HCT116 (cell line): ENCODE measurements around the gene USP16. TPM values are rescaled to one million over a fixed set of nuclear protein-coding genes. Genes with fewer than 3 reads are reported as not detected.
"Not testable (repeated sequence)": the region's sequence is repeated elsewhere in the genome, so short reads cannot be mapped to it uniquely, and the experiment has no call there.

Experiments used
- ATAC-seq: fragments of 200-7000 bp; cut with Tn5 transposase; 2 replicates; pipeline ENCODE4 v1.9.1; 2020; ENCODE audit warnings: mild to moderate bottlenecking, moderate library complexity
- BruUV-seq: library from RNA; stranded (reverse); fragments of 400-500 nt; replicated peaks from 2 replicates; lab custom pipeline; 2021; lab: Mats Ljungman, UMichigan
- CTCF ChIA-PET: fragments of 300-600 bp; sonication (Branson Sonifier 250); formaldehyde crosslinking; loops from one replicate; lab custom pipeline; 2021; ENCODE audit warnings: antibody characterized with exemption; lab: Charles Lee
- POLR2A ChIA-PET: fragments of 300-600, 350-600 bp; sonication (Branson Sonifier 250); formaldehyde crosslinking; loops from one replicate; lab custom pipeline; 2021; ENCODE audit warnings: antibody characterized with exemption; lab: Charles Lee
- RAD21 ChIA-PET, 2 experiments: fragments of 300-600 bp; sonication (Branson Sonifier 250); formaldehyde crosslinking; loops; one replicate each; lab custom pipeline; 2023; ENCODE audit warnings: low total read pairs in 2 of 2; ENCODE audit not compliant: uncharacterized antibody in 2 of 2, unreplicated experiment in 2 of 2, low non-redundant PET in 1 of 2; lab: Charles Lee
- DNase-seq: peaks from one replicate; pipeline ENCODE4 v3.0.0-alpha.2; 2010; ENCODE audit warnings: low read depth, low spot score
- H2AFZ ChIP-seq: fragments of 200-600 bp; shearing (Covaris generic), sonication (generic); 2 replicates; pipeline ENCODE4 v1.6.1; 2017; ENCODE audit warnings: low read depth, mixed run types, mixed read lengths, antibody characterized with exemption, low read length; ENCODE audit not compliant: poor library complexity, severe bottlenecking
- H3K27ac ChIP-seq: 2 replicates; pipeline ENCODE4 v1.5.1; 2012; ENCODE audit warnings: low read depth, low read length
- H3K27me3 ChIP-seq: fragments of 200-600 bp; sonication (generic); 2 replicates; pipeline ENCODE4 v1.6.1; 2016; ENCODE audit warnings: mixed run types, low read length, mixed read lengths; ENCODE audit not compliant: insufficient read depth
- H3K36me3 ChIP-seq, 2 experiments: fragments of 200-500 bp in 1 of 2; fragments of 200-600 bp in 1 of 2; sonication (Bioruptor generic) in 1 of 2; sonication (generic) in 1 of 2; 2 replicates each; pipeline versions ENCODE4 v1.5.1 to v1.6.1; 2014 to 2016; ENCODE audit warnings: low read length in 2 of 2, inconsistent platforms in 1 of 2, mixed read lengths in 1 of 2, mixed run types in 1 of 2; ENCODE audit not compliant: insufficient read depth in 2 of 2, control insufficient read depth in 1 of 2
- H3K4me1 ChIP-seq, 2 experiments: fragments of 200-600 bp in 1 of 2; sonication (generic) in 1 of 2; 2 replicates each; pipeline versions ENCODE4 v1.5.1 to v1.6.1; 2012 to 2017; ENCODE audit warnings: low read length in 2 of 2, inconsistent platforms in 1 of 2, mild to moderate bottlenecking in 1 of 2, mixed read lengths in 1 of 2, mixed run types in 1 of 2, moderate library complexity in 1 of 2; ENCODE audit not compliant: insufficient read depth in 2 of 2, control insufficient read depth in 1 of 2
- H3K4me2 ChIP-seq: fragments of 200-600 bp; sonication (generic); 2 replicates; pipeline ENCODE4 v1.6.1; 2017; ENCODE audit warnings: mixed run types, low read length, mixed read lengths
- H3K4me3 ChIP-seq, 2 experiments: fragments of 200-600 bp in 1 of 2; sonication (generic) in 1 of 2; replicated peaks in 1 of 2; 2 replicates each; pipeline ENCODE4 v1.5.1; 2011 to 2016; ENCODE audit warnings: low read length in 2 of 2, control low read depth in 1 of 2, low read depth in 1 of 2, mild to moderate bottlenecking in 1 of 2, mixed read lengths in 1 of 2, mixed run types in 1 of 2
- H3K79me2 ChIP-seq: fragments of 200-600 bp; sonication (generic); 2 replicates; pipeline ENCODE4 v1.6.1; 2017; ENCODE audit warnings: mild to moderate bottlenecking, mixed run types, low read length, moderate library complexity, mixed read lengths; ENCODE audit not compliant: insufficient read depth
- H3K9ac ChIP-seq: fragments of 200-600 bp; sonication (generic); 2 replicates; pipeline ENCODE4 v1.6.1; 2016; ENCODE audit warnings: low read length, mixed read lengths
- H3K9me2 ChIP-seq: fragments of 200-600 bp; sonication (generic), shearing (Covaris generic); 2 replicates; pipeline ENCODE4 v1.6.1; 2017; ENCODE audit warnings: mixed run types, mild to moderate bottlenecking, moderate library complexity; ENCODE audit not compliant: insufficient read depth
- H3K9me3 ChIP-seq, 2 experiments: fragments of 200-500 bp in 1 of 2; fragments of 200-600 bp in 1 of 2; sonication (Bioruptor generic) in 1 of 2; sonication (generic) in 1 of 2; 2 replicates each; pipeline ENCODE4 v1.6.1; 2014 to 2017; ENCODE audit warnings: low read length in 2 of 2, mixed read lengths in 2 of 2, inconsistent platforms in 1 of 2, low read depth in 1 of 2, mild to moderate bottlenecking in 1 of 2, mixed run types in 1 of 2, moderate library complexity in 1 of 2; ENCODE audit not compliant: control insufficient read depth in 1 of 2, insufficient read depth in 1 of 2
- H4K20me1 ChIP-seq: fragments of 200-600 bp; sonication (generic), shearing (Covaris generic); 2 replicates; pipeline ENCODE4 v1.6.1; 2017; ENCODE audit warnings: mixed run types, mild to moderate bottlenecking, moderate library complexity; ENCODE audit not compliant: insufficient read depth
- EZH2phosphoT487 ChIP-seq: fragments of 200-600 bp; IDR thresholded peaks from 2 replicates; pipeline ENCODE4 v1.6.1; 2018; ENCODE audit warnings: antibody characterized with exemption, borderline replicate concordance
- POLR2A ChIP-seq: IDR thresholded peaks from 2 replicates; pipeline ENCODE4 v1.7.0; 2011; ENCODE audit warnings: borderline replicate concordance; ENCODE audit not compliant: insufficient read depth, insufficient read length; ENCODE audit errors: extremely low read depth
- REST ChIP-seq: IDR thresholded peaks from 2 replicates; pipeline ENCODE4 v1.6.1; 2012; ENCODE audit warnings: low read depth
- TCF7L2 ChIP-seq: IDR thresholded peaks from 2 replicates; pipeline ENCODE4 v1.7.0; 2011; ENCODE audit warnings: borderline replicate concordance, inconsistent platforms; ENCODE audit not compliant: insufficient read depth, insufficient read length; ENCODE audit errors: extremely low read depth
- YY1 ChIP-seq: IDR thresholded peaks from 2 replicates; pipeline ENCODE4 v1.6.1; 2011; ENCODE audit warnings: low read length, low read depth, moderate library complexity, mild to moderate bottlenecking; ENCODE audit not compliant: insufficient replicate concordance; ENCODE audit errors: extremely low read depth
- ZBTB33 ChIP-seq: IDR thresholded peaks from 2 replicates; pipeline ENCODE4 v1.6.1; 2011; ENCODE audit warnings: mild to moderate bottlenecking, low read length, moderate library complexity; ENCODE audit not compliant: insufficient replicate concordance; ENCODE audit errors: extremely low read depth
- intact Hi-C: fragments of 100-400 bp; cut with micrococcal nuclease; formaldehyde crosslinking; loops from 2 replicates; pipeline ENCODE4 v1.10.0; 2022
- total RNA-seq: library from RNA; stranded (reverse); gene quantifications from one replicate; pipeline ENCODE4 v1.2.1, GENCODE V29; 2021; ENCODE audit not compliant: unreplicated experiment
- TF ChIP-seq, protein P1 (sequence below): IDR thresholded peaks from 2 replicates; pipeline ENCODE4 v1.6.1; 2012

USP16 gene
- total RNA-seq, 1 experiment from 2014 or later, result 35.9 TPM

DNA sequence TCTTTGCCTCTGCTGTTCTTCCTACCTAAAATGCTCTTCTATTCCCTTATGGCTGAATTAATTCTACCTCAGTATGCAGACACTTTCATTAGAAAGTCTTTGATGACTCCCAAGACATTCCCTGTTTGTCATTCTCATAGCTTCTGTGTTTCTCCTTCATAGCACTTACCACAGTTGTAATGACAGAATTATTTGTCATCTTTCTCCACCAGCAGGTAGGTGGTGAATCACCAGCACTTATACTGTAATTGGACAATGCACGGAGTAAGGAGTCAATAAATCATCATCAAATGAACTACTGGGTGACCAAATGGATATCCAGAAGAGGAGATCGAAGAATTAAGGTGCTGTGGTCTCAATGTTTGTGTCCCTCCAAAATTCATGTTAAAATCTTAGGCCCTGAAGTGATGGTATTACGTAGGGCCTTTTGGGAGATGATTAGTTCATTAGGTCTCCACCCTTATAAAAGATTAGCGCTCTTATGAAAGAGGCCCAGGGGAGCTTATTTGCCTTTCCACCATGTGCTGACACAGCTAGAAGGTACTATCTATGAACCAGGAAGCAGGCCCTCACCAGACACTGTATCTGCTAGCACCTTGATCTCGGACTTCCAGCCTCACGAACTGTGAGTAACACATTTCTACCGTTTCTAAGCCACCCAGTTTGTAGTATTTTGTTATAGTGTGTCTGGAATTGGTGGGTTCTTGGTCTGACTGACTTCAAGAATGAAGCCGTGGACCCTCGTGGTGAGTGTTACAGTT is 51.4 kb downstream of the USP16 start (continued):
- TF ChIP-seq ZBTB33 (no peak), EZH2phosphoT487 (no peak), TCF7L2 (no peak), POLR2A (no peak), REST (no peak), YY1 (no peak)
- TF ChIP-seq, protein P1, sequence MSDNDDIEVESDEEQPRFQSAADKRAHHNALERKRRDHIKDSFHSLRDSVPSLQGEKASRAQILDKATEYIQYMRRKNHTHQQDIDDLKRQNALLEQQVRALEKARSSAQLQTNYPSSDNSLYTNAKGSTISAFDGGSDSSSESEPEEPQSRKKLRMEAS, result no peak

- H3K4me2 ChIP-seq, H3K9me2 ChIP-seq, H3K27me3 ChIP-seq, CTCF ChIA-PET, POLR2A ChIA-PET, DNase-seq, ATAC-seq, H3K36me3 ChIP-seq, H3K27ac ChIP-seq, RAD21 ChIA-PET, H3K4me3 ChIP-seq, intact Hi-C loops, H3K9me3 ChIP-seq, BruUV-seq, H3K9ac ChIP-seq, H2AFZ ChIP-seq: not testable (repeated sequence)
- Histone ChIP-seq H3K79me2 (peaks cover 15% of the 10 kb centered on the region), H4K20me1 (peaks cover 10% of the 10 kb centered on the region), H3K4me1 (peaks cover 12 to 32% of the 10 kb centered on the region in 2 experiments)
These were observed 52.5 kb downstream of the USP16 start for GRCh38 chr21:29076731-29077640.
